WERI-Rb-1 (cell line): ENCODE measurements around the gene KCNK4.

Experiments used
- DNase-seq: peaks from one replicate; pipeline ENCODE4 v3.0.0-alpha.2; 2020
- H3K27ac ChIP-seq: fragments of 250-450 bp; sonication (Bioruptor Pico); 2 replicates; pipeline ENCODE4 v1.5.1; 2020; ENCODE audit warnings: mild to moderate bottlenecking, moderate library complexity
- H3K27me3 ChIP-seq: fragments of 250-450 bp; sonication (Bioruptor Pico); 2 replicates; pipeline ENCODE4 v1.5.1; 2021; ENCODE audit warnings: mild to moderate bottlenecking, low read depth, moderate library complexity; ENCODE audit not compliant: insufficient read depth, severe bottlenecking
- H3K36me3 ChIP-seq: fragments of 250-450 bp; sonication (Bioruptor Pico); 2 replicates; pipeline ENCODE4 v1.5.1; 2020; ENCODE audit warnings: mild to moderate bottlenecking, moderate library complexity
- H3K4me3 ChIP-seq: 2 replicates; pipeline ENCODE4 v1.5.1; 2011; ENCODE audit warnings: low read depth, mild to moderate bottlenecking, control low read depth, low read length
- H3K9me3 ChIP-seq: fragments of 250-450 bp; sonication (Bioruptor Pico); 2 replicates; pipeline ENCODE4 v1.5.1; 2021; ENCODE audit warnings: mild to moderate bottlenecking, moderate library complexity; ENCODE audit not compliant: severe bottlenecking
- CTCF ChIP-seq: IDR thresholded peaks from 2 replicates; pipeline ENCODE4 v1.5.1; 2011; ENCODE audit warnings: low read depth, mild to moderate bottlenecking, control low read depth, inconsistent platforms, low read length

Gene KCNK4

GRCh38 chr11:64295760-64296159 is 4.7 kb downstream of the KCNK4 start:
- no peak for TF ChIP-seq CTCF
- H3K9me3 ChIP-seq: no peaks in the 10 kb centered on the region
- H3K36me3 ChIP-seq: no peaks in the 10 kb centered on the region
- H3K27ac ChIP-seq: no peak overlapping the region
- peaks cover 20% of the 10 kb centered on the region for H3K27me3 ChIP-seq
- no peak for DNase-seq
- no peak overlapping the region for H3K4me3 ChIP-seq

GRCh38 chr11:64296236-64296635 is 5.1 kb downstream of the KCNK4 start:
- Histone ChIP-seq H3K36me3 (no peaks in the 10 kb centered on the region), H3K27me3 (peaks cover 15% of the 10 kb centered on the region), H3K27ac (no peak overlapping the region), H3K9me3 (no peaks in the 10 kb centered on the region), H3K4me3 (no peak overlapping the region)
- TF ChIP-seq CTCF: no peak
- DNase-seq: no peak

GRCh38 chr11:64296830-64297698 is 6.0 kb downstream of the KCNK4 start:
- H3K27ac ChIP-seq: no peak overlapping the region
- H3K4me3 ChIP-seq: no peak overlapping the region
- no peaks in the 10 kb centered on the region for H3K9me3 ChIP-seq
- peaks cover 13% of the 10 kb centered on the region for H3K27me3 ChIP-seq
- no peak for TF ChIP-seq CTCF
- H3K36me3 ChIP-seq: no peaks in the 10 kb centered on the region
- DNase-seq: no peak

- Histone ChIP-seq H3K36me3 (no peaks in the 10 kb centered on the region), H3K27me3 (peaks cover 6% of the 10 kb centered on the region), H3K9me3 (no peaks in the 10 kb centered on the region), H3K4me3 (no peak overlapping the region), H3K27ac (no peak overlapping the region)
- DNase-seq: no peak
- TF ChIP-seq CTCF: no peak
These were observed 6.7 kb downstream of the KCNK4 start for GRCh38 chr11:64297699-64298358.

GRCh38 chr11:64298966-64299846 is 8.1 kb downstream of the KCNK4 start:
- H3K27me3 ChIP-seq: no peaks in the 10 kb centered on the region

More at GRCh38 chr11:64298966-64299846, 8.1 kb downstream of the KCNK4 start:
- Histone ChIP-seq H3K27ac (no peak overlapping the region), H3K36me3 (no peaks in the 10 kb centered on the region), H3K4me3 (no peak overlapping the region), H3K9me3 (no peaks in the 10 kb centered on the region)
- DNase-seq: no peak
- no peak for TF ChIP-seq CTCF
